Myocyte (in vitro differentiated cells): ENCODE measurements around the gene CNTNAP2. TPM values are rescaled to one million over a fixed set of nuclear protein-coding genes. Genes with fewer than 3 reads are reported as not detected.
"Not testable (repeated sequence)": the region's sequence is repeated elsewhere in the genome, so short reads cannot be mapped to it uniquely, and the experiment has no call there.

Experiments
- DNase-seq: peaks from one replicate; pipeline ENCODE4 v3.0.0-alpha.2; 2012; ENCODE audit warnings: low read depth
- microRNA-seq: library from miRNA; unstranded; fragments of <30 nt; microRNA quantifications from one replicate; pipeline ENCODE4, GENCODE V29; 2016
- total RNA-seq: library from RNA; depleted of rRNA; stranded (reverse); fragments of >200 nt; gene quantifications from 2 replicates; pipeline ENCODE4 v1.2.3, GENCODE V29; 2014

CNTNAP2 gene
- total RNA-seq, 1 donor from 2014 or later, result not detected

GRCh38 chr7:148447221-148447849, 2330.7 kb downstream of the CNTNAP2 start:
- no peak for DNase-seq

DNA sequence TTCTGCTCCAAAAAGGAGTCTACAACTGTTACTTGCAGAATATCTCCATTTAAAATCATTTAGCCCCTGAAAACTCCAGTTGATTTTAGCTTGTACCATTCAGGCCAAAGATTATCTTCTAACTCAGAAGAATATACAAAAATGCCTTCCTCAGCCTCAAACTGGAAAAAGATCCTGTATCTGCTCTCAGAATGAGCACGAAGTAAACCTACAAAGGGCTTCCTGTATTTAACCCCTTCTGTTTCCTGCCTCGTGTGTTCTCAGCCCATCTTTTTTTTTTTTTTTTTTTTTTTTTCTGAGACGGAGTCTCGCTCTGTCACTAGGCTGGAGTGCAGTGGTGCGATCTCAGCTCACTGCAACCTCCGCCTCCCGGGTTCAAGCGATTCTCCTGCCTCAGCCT, 2334.9 kb downstream of the CNTNAP2 start:
- DNase-seq, result not testable (repeated sequence)

GRCh38 chr7:148456351-148456750, 2339.8 kb downstream of the CNTNAP2 start:
- no peak for DNase-seq

DNA sequence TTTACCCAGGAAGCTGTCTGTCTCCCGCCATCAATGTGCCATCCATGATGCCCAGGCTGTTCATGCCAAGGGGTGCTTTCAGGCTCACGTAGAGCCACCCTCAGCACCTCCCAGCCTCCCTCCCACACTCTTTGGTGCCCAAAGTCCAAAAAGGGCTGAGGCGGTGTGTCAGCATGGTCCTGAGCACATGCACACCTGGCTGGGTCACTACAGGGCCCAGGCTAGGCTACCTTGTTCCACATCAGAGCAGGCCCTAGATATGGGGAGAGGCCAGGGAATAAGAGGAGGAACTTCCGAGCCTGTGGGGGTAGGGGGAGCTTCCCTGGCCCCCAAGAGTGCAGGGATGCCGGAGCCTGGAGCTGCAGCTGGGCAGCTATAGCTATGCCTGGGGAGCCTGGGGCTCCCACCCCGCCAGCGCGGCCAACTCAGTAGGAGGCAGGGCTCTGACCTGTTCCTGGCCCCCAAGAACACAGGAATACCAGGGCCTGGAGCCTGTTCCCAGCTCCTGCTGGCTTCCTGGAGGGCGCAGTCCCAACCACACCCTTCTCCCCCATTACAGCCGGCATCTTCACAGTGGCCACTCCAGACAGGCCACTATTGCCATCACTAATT, 2340.8 kb downstream of the CNTNAP2 start:
- DNase-seq, result no peak

DNA sequence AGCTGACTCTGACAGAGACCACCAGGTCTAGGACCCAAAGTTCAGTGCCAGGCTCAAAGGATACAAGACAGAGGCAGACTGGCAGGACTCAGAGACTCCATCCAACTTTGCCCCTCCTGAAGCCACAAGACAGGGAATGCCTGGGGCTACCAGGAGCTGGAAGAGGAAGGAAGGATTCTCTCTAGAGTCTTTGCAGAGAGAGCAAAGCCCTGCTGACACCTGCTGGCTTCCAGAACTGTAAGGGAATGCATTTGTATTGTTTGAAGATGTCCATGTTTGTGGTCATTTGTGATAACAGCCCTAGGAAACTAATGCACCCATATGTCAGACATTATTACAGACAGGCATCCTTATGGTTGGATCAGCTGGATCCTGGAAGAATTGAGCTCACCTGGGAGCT, 2341.7 kb downstream of the CNTNAP2 start:
- DNase-seq, result no peak

DNA sequence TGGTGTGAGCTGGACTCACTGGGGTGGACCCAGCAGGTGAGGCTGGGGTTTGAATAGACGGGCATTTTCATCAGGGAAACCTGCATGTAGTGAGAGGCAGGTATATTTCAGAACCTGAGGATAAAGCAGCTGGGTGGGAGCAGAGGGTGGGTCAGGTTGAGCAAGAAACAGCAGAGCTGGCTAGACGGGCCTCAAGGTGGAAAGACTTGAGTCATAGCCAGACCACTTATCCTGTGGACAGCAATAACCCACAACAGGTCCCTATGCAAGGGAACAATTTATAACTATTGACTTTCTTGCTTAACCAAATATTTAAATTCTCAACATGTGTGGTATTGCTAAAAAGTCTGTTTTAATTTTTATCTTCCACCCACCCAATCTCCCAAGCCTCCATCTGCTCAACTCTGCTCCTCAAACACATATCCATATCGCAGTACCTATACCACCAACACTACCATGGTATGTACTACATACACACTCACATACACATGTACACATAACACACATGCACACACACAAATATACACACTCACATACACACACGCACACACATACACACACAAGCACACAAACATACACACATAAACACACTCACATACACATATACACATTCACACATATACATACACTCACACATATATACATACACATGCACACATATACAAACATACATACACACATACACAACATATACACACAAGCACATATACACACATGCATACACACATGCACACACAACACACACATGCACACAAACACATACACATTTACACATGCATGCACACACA, 2345.0 kb downstream of the CNTNAP2 start:
- no peak for DNase-seq

- not testable (repeated sequence) for DNase-seq
Measured at GRCh38 chr7:148462774-148463173, 2346.2 kb downstream of the CNTNAP2 start.

DNA sequence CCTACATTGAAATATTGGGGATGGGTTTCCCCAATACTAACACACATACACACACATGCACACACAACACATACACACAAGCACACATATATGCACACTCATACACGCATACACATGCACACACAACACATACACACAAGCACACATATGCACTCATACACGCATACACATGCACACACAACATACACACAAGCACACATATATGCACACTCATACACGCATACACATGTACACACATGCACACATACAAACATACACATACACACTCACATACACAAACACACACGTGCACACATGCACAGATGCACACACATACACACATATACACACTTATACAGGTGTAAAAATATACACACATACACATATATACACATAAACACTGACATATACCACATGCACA, 2346.6 kb downstream of the CNTNAP2 start:
- no peak for DNase-seq

GRCh38 chr7:148464947-148465346, 2348.3 kb downstream of the CNTNAP2 start:
- DNase-seq, result no peak

- DNase-seq, result not testable (repeated sequence)
Measured at GRCh38 chr7:148465441-148465840, 2348.8 kb downstream of the CNTNAP2 start.

DNA sequence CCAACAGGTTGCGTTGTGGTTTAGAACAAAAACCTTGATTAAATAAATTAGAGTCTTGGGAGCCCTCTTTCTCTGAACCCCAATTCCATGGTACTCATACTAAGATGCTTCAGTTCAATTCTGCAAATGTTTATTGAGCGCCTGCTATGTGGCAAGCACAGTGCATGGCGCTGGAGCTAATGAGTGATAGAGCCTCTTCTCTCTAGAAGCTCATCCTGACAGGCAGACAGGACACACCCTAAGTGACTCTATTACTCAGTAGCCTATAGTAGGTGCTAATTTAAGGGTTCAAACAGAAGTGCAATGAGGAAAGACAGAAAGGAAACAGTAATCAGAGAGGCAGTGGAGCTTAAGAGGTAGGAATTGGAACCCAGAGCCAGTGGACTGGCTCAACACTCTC, 2349.5 kb downstream of the CNTNAP2 start:
- DNase-seq, result no peak

DNA sequence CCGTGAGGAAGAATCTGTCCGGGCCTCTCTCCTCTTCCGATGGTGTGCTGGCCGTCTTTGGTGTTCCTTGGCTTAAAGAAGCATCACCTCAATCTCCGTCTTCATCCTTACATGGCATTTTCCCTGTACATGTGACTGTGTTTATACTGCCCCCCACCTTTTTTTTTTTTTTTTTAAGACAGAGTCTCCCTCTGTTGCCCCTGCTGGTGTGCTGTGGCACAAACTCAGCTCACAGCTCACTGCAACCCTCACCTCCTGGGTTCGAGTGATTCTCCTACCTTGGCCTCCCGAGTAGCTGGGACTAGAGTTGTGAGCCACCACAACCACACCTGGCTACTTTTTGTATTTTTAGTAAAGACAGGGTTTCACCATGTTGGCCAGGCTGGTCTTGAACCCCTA, 2352.1 kb downstream of the CNTNAP2 start:
- DNase-seq, result no peak

Small RNAs within 50 kb of the gene (microRNA-seq; reads per million reads assigned to microRNA genes)
- gene MIR548F4, result not detected
